Activated CD8-positive, alpha-beta memory T cell treated with anti-CD3 and anti-CD28 coated beads for 36 hours (primary cell): ENCODE data around the gene GTF2IRD1. TPM values are rescaled to one million over a fixed set of nuclear protein-coding genes. Genes with fewer than 3 reads are reported as not detected.
"Not testable (repeated sequence)": the region's sequence is repeated elsewhere in the genome, so short reads cannot be mapped to it uniquely, and the experiment has no call there.

ENCODE experiments used
- CTCF ChIA-PET: fragments of 350-600 bp; sonication (Branson Sonifier 250); formaldehyde crosslinking; loops from one replicate; lab custom pipeline; 2021; ENCODE audit warnings: antibody characterized with exemption; lab: Charles Lee
- POLR2A ChIA-PET: fragments of 350-600 bp; sonication (Branson Sonifier 250); formaldehyde crosslinking; loops from one replicate; lab custom pipeline; 2021; ENCODE audit warnings: antibody characterized with exemption; lab: Charles Lee
- total RNA-seq, 2 experiments: library from RNA; stranded (reverse); gene quantifications; one replicate each; pipeline ENCODE4 v1.2.3, GENCODE V29; 2021

The GTF2IRD1 gene
- total RNA-seq, 2 experiments from 2014 or later = 0.67 to 1.2 TPM

DNA sequence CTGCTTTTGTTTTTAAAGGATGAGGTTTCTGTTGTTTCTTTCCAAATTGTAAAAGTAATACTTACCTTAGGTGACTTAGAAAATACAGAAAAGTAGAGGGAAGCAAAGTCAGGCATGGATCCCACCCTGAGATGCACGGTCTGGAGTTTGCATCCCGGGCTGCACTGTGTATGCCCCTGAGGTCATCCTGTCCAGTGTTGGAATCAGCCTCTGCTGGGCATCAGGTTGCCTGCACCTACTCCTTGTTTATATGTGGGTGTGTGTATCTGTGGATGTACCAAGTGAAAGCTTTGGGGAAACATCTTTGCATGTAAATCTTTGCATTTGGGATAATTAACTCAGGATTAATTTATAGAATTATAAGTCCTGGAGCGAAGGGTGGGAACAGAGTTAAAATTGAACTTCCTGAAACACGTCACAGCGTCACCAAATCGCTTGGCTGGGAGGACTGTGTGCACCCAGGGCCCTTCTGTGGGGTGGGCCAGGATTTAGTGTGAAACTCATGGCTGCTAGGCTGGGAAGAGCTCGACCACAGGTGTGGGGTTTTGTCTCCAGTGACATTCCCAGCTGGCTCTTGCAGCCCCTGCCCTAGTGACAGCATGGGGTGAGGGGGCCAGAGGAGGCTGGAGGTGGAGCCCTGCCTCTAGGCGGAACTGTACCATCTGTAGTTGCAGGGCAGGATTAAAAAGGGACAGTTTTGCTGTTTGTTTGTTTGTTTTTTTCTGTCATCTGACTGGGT, 27.9 kb downstream of the GTF2IRD1 start:
- POLR2A ChIA-PET = no interaction called here

DNA sequence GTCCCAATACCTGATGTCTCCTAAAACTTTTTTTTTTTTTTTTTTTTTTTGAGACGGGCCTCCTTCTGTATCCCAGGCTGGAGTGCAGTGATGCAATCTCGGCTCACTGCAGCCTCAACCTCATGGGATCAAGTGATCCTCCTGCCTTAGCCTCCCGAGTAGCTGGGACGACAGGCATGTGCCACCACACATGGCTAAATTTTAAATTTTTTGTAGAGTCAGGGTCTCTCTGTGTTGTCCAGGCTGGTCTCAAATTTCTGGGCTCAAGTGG, 28.4 kb downstream of the GTF2IRD1 start:
- POLR2A ChIA-PET = no interaction called here
- CTCF ChIA-PET = no interaction called here

More for the DNA sequence above, 27.9 kb downstream of the GTF2IRD1 start:
- CTCF ChIA-PET = no interaction called here

DNA sequence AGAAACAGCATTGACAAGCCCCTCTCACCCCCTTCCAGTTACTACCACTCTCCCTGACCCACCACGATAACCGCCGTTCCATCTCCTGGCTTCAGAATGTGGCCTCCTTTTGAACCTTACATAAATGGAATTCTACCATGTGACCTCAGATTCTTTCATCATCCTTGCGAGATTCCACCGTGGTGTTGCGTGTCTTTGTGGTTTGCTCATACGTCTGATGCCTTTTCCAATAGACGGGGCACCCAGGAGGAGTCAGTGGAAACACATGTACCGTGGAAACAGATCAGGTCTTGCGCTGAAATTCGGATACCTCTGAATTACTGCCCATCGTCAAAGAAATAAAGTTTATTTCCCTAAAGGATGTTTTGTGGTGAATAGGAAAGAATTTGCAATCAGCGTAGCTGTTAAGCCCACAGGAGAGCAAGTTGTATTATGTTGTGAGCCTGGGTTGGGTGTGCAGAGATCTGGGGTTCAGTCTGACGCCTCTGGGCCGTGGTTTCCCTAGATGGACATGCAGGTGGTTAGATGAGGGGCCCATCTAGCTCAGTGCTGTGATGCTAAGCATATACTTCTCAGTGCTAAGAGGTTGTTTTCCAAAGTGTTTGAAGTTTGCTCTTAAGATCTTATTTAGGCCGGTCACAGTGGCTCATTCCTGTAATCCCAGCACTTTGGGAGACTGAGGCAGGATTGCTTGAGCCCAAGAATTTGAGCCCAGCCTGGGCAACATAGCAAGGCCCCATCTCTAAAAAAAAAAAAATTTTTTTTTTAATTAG, 29.1 kb downstream of the GTF2IRD1 start:
- CTCF ChIA-PET = no interaction called here
- POLR2A ChIA-PET = interaction anchor here (0.6 kb wide), 1 partner anchor 466 kb away, joined by 8 read pairs; no protein-coding TSS in a partner anchor

DNA sequence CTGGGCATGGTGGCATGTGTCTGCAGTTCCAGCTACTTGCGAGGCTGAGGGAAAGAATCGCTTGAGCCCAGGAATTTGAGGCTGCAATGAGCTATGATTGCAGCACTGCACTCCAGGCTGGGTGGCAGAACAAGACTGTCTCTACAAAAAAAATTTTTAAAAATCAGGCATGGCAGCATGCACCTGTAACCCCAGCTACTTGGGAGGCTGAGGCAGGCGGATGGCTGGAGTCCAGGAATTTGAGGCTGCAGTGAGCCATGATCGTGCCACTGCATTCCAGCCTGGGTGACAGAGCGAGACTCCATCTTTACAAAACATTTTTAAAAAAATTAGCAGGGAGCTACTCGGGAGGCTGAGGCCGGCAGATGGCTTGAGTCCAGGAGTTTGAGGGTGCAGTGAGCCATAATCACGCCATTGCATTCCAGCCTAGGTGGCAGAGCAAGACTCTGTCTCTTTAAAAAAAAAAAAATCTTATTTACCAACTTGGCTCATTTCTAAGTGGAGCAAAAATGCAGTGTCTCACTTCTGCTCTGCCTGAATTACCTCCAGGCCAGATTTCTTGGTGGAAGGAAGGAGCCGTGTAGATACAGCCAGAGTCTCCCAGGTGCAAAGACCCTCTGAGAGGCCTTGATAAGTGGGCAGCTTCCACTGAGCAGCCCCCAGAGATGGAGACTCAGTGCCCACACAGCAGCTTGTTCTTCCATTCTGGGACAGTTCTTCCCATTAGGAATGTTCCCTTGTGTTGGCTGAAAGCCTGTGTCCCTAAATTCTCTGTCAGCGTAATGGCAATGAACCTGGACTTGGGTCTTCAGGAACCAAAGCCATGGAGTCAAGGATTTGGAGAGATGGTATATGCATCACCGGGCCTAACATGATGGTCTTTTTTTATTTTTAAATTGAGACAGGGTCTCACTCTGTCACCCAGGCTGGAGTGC, 30.0 kb downstream of the GTF2IRD1 start:
- ChIA-PET CTCF (no interaction called here), POLR2A (interaction anchor here (0.6 kb wide), 1 partner anchor 467 kb away, joined by 8 read pairs; no protein-coding TSS in a partner anchor)

DNA sequence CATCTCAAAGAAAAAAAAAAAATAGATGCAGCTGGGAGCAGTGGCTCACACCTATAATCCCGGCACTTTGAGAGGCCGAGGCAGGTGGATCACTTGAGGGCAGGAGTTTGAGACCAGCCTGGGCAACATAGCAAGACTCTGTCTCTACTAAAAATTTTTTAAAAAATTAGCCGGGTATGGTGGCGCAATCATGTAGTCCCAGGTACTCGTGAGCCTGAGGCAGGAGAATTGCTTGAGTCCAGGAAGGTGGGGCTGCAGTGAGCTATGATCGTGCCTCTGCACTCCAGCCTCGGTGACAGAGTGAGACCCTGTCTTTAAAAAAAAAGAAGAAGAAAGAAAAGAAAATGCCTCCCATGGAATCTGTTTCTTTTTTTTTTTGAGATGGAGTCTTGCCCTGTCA, 31.9 kb downstream of the GTF2IRD1 start:
- POLR2A ChIA-PET = no interaction called here
- CTCF ChIA-PET = no interaction called here

DNA sequence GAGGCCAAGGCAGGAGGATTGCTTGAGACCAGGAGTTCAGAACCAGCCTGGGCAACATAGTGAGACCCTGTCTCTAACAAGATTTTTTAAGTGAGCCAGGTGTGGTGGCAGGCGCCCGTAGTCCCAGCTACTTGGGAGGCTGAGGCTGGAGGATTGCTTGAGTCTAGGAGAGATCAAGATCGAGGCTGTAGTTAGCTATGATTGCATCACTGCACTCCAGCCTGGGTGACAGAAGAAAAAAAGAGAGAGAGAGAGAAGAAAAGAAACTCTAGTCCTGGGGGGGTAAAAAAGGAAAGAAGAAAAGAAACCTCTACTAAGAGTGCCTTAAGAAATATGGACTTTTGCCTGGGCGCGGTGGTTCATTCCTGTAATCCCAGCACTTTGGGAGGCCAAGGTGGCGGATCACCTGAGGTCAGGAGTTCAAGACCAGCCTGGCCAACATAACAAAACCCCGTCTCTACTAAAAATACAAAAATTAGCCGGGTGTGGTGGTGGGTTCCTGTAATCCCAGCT, 34.9 kb downstream of the GTF2IRD1 start:
- POLR2A ChIA-PET, CTCF ChIA-PET: not testable (repeated sequence)

DNA sequence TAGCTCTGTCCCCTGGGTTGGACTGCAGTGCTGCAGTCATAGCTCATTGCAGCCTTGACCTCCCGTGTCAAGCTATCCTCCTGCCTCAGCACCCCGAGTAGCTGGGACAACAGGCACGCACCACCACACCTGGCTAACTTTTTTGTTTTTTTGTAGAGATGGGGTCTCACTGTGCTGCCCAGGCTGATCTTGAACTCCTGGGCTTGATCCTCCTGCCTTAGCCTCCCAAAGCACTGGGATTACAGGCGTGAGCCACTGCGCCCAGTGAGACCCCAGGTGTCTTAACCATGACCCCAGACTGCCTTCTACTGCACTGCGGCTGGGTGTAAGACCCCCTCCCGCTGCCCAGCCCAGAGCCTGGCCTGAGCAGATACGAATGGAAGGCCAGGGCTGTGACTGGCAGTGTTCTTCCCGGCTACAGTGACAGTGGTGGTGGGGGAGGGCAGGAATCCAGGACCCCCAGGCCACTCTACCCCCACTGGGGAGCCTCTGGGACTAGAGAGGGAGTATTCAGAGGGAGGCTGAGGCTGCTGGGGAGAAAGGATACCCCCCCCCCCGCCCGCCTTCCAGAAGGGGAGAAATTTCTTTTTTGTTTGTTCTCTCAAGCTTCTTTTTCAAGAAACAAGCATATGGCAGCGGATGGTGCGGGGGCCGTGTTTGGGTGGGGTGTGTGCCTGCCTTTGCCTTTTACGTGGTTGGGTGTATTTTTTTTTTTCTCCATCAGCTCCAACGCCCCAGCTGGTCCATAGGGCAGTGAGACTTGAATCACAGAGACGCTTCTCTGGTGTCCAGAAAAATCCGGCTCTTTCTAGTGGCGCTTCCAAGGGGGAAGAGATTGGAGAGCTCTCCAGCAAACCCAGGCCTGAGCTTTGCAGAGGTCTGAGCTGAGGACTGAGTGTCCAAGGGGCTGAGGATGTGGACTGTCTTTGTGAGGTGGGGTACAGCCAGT, 36.6 kb downstream of the GTF2IRD1 start:
- ChIA-PET POLR2A (no interaction called here), CTCF (no interaction called here)

DNA sequence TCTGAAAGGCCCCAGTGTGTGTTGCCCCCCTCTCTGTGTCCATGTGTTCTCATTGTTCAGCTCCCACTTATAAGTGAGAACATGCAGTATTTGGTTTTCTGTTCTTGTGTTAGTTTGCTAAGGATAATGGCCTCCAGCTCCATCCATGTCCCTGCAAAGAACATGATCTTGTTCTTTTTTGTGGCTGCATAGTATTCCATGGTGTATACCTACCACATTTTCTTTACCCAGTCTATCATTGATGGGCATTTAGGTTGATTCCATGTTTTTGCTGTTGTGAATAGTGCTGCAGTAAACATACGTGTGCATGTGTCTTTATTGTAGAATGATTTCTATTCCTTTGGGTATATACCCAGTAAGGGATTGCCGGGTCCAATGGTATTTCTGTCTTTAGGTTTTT, 37.8 kb downstream of the GTF2IRD1 start:
- CTCF ChIA-PET, POLR2A ChIA-PET: not testable (repeated sequence)

DNA sequence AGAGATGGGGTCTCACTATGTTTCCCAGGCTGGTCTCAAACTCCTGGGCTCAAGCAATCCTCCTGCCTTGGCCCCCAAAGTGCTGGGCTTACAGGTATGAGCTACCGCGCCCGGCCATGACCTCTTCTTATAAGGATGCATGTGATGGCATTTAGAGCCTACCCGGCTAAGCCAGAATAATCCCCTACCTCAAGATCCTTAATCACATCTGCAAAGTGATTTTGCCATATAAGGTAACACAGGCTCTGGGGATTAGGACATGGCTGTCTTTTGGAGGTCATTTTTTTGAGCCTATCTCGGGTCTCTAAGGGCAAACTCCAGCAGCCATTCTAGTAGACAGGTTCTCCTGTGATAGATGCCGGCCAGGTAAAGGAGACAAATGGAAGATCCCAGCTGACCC, 39.6 kb downstream of the GTF2IRD1 start:
- ChIA-PET CTCF (interaction anchor here (0.6 kb wide), 1 partner anchor 22 kb away, joined by 5 read pairs; no protein-coding TSS in a partner anchor), POLR2A (no interaction called here)

DNA sequence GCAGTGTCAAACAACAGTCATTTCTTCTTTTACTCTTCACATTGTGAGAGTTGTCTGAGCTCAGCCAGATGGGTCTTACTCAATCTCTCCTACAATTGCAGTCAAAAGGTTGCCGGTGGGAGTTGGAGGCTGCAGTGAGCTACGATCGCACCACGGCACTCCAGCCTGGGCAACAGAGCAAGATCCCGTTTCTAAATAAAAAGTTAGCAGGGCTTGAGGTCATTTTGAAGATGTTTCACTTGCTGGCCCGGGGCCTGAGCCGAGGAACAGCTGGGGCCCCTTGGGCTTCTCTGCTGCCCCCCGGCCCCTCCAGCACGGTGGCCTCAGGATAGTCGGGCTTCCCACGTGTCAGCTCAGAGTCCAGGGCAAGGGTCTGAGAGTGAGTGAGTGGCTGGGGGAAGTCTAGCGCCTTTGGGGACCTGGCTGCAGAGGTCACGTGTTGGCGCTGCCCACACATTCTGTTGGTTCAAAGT, 40.4 kb downstream of the GTF2IRD1 start:
- CTCF ChIA-PET = interaction anchor here (0.6 kb wide), 1 partner anchor 22 kb away, joined by 5 read pairs; no protein-coding TSS in a partner anchor
- POLR2A ChIA-PET = no interaction called here

DNA sequence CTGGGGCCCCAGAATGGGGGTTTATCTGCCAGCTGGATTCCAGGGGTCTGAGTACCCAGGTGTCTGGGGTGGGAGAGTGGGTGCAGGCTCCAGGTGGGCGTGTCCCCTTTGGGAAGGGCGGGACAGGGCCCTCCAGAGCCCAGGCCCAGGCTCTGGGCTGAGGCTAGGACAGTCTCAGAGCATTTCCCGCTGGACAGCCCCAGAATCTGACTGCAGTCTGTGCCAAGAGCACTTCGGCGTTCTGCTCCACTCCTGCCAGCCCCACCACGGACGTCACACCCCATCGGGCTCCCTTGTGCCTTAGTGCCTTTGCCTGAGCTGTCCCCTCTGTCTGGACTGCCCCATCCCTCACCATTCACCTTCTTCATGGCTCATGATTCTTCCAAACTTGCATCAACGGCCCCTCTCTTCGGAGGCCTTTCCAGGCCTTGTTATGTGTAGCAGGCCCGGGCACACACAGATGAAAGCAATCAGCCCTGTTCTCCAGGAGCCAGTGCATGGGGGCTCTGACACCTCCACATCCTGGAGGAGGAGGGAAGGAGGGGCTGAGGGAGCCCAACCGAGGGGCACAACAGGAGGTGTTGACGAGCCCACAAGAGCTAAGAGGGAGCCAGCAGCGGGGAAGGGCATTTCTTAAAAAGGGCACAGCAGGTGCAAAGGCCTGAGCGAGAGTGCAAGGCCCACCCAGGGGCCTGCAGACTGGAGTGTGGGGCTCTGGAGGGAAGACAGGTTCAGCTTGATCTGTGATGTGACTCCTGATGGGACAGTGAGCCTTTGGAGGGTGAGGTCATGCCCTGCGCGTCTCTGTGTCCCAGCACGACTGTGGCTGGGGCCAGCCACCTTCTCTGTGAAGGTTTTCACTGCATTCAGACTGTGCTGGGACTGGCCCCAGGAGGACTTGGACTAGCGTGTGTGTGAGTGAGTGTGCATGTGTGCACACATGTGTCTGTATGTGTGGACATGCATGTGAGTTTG, 41.7 kb downstream of the GTF2IRD1 start:
- POLR2A ChIA-PET = no interaction called here
- CTCF ChIA-PET = no interaction called here

DNA sequence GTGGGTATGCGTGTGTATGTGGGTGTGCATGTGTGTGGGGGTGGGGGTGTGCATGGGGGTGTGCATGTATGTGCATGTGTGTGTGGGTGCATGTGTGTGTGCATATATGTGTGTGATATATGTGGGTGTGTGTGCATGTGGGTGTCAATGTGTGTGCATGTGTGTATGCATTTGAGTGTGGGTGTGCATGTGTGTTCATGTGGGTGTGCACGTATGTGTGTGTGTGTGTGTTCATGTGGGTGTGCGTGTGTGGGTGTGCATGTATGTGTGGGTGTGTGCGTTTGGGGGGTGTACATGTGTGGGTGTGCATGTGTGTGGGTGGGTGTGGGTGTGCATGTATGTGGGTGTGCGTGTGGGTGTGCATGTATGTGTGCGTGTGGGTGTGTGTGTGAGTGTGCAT, 42.6 kb downstream of the GTF2IRD1 start:
- ChIA-PET POLR2A (no interaction called here), CTCF (no interaction called here)

DNA sequence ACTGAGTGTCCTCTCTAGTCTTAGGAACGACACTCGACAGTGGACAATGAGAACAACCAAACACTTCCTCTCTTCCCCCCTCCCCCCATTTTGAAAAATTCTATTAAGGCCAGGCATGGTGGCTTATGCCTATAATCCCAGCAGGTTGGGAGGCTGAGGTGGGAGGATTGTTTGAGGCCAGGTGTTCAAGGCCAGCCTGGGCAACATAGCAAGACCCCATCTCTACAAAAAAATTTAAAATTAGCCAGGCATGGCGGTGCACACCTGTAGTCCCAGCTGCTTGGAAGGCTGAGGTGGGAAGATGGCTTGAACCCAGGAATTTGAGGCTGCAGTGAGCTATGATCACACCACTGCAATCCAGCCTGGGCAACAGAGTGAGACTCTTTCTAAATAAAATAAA, 43.1 kb downstream of the GTF2IRD1 start:
- POLR2A ChIA-PET, CTCF ChIA-PET: not testable (repeated sequence)

DNA sequence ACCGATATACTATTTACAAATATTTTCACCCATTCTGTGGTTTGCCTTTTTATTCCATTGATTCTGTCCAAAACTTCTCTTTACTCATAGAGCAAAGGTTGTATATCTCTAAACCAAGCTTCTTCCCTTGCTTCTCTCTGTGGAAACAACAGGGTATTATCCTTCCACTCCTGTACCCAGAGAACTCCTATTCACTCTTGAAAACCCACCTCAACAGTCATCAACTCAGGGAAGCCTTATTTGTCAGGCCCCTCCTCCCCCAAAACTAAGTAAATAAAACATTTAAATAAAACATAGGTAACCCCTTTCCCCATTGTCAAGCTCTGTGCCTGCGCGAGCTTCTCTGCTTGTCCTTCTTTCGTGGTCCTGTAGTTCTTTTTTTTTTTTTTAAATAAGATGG, 44.6 kb downstream of the GTF2IRD1 start:
- POLR2A ChIA-PET = no interaction called here
- CTCF ChIA-PET = interaction anchor here (0.6 kb wide), 1 partner anchor 12 kb away, joined by 4 read pairs; no protein-coding TSS in a partner anchor

DNA sequence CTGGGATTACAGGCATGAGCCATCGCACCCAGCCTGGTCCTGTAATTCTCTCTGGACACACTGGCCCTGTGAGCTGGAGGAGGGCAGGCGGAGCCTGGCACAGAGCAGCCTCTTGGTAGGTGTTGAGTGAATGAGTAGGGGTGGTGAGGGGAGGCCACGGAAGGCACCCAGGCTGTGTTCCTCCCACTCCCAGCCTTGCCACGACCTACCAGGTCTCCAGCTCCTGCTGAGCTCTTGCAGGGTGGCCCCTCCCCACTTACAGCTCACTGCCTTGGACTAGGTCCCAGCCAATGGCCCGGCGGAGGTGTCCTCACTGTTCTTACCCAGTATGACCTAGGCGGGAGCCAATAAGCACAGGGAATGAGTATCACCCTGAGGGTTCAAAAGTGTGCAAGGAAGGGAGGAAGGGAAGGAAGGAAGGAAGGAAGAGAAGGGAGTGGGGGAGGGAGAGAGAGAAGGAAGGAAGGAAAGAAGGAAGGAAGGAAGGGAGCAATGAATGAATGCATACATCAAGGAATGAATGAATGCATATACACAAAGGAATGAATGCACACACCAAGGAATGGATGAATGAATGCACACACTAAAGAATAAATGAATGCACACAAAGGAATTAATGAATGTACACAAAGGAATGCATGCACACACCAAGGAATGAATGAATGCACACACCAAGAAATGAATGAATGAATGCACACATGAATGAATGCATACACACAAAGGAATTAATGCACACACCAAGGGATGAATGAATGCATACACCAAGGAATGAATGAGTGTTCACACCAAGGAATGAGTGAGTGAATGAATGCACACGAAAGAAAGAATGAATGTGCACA, 45.5 kb downstream of the GTF2IRD1 start:
- ChIA-PET POLR2A (no interaction called here), CTCF (no interaction called here)

DNA sequence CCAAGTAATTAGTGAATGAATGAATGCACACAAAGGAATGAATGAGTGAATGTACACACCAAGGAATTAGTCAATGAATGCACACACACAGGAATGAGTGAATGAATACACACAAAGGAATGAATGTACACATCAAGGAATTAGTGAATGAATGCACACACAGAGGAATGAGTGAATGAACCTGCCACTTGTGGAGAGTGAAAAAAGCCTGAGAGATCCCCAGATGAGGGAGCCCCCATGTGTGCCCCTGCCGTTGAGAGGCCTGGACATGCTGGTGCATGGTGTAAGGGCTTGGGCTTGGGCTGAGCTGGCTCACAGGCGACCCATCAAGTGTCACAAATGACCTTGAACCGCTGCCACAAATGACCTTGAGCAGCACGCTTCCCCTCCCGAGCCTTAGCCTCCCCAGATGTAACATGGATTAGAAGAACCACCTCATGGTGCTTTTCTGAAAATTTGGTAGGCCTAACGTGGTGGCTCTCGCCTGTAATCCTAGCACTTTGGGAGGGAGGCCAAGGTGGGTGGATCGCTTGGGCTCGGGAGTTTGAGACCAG, 46.2 kb downstream of the GTF2IRD1 start:
- CTCF ChIA-PET = no interaction called here
- POLR2A ChIA-PET = no interaction called here
